NCI-H1092 (cell line): ENCODE data around the gene BHLHE41.

ENCODE experiments used
- DNase-seq: peaks from one replicate; lab custom pipeline; 2025; lab: John Stamatoyannopoulos, UW

The BHLHE41 gene

DNA sequence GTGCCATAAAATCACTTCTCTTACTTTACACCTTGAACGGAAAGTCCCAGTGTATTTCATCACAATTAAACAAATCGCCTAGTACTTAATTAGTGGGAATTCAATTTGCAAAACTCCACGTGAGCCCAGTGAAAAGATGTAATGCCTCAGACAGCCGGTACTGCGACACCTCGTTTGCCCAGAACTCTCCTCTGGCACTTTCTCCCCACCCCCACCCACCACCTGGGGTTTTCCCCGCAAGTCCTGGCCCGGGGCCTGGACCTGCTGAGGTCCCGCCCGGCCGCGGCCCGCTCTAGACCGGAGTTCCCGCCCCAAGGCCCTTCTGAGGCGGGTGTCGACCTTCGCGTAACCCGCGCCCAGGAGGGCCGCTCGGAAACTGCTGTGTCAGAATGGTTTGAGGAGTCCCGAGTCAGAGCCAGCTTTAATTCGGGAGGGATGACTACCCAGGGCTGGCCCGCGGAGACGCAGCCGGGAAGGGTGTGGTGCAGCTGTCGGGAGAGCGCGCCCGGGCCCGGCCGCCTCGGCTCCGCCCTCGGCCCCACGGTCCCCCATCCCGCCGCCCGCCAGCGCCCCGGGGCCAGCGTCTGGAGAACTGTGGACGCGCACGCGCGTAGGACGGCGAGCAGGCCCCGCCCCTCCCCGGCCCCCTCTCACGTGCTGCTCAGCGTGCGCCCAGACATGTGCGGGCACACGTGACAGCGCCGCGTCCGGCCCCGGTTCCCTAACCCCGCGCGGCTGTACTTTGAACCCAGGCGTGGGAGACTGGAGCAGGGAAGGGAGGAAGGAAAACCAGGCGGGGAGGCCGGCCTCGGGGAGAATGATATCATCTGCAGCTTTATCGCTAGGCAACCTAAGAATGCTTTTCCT is 10.8 kb downstream of the BHLHE41 start:
- no peak for DNase-seq

DNA sequence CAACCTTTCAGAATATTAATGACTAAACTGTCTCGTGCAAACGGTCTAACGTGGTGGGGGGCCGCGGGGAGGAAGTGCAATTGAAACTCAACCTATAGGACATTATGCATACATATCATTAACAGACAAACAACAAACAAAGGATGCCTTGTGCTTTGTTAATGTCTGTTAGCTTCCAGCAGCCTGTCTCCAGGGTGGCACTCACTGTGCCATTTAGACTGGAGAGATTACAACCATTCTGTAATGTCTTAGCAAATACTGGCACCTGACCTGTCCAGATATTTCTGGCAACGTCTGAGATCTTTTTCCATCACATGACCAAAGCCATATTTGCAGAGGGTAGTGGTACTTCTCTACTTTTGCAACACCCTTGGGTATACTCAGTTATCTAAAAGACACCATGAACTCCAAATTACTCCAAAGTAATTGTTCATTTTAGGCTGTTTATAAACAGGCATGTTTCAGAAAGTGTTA is 11.6 kb downstream of the BHLHE41 start:
- DNase-seq: no peak

DNA sequence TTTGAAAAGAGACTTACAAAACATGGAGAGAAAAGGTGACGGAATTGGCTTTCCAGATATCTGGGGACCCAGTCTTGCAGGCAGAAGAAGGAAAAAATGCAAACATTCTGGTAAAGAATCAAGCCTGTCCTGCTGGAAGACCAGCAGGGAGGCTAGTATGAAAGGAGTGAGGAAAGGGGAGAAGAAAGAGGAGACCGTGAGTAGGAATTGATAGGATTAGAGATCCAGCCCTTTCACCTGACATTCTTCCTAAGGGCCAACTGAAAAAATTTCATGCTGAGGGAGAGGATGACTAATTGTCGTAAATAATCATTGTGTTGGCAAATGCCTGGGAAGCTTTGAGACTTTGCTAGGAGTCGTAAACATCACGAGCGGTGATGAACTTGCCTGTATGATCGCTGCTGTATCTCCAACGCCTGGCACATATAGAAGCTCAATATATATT is 12.1 kb downstream of the BHLHE41 start:
- DNase-seq: no peak

DNA sequence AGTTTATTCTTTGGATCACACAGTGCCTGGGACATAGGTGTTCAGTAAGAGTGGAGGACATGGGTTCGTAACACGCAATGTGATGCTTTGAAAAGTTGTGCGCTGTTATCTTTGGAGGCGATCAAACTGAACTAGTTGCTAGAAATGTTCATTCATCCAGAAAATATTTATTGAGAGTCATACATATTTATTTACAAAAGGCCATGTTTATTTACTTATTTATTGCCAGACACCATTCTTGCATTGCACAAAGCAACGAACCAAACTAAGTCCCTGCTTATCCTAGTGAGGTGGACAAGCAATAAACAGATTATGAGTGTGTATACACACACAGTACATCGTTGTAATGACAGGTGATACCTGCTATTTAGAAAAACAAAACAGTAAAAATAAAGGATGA is 12.6 kb downstream of the BHLHE41 start:
- no peak for DNase-seq

DNA sequence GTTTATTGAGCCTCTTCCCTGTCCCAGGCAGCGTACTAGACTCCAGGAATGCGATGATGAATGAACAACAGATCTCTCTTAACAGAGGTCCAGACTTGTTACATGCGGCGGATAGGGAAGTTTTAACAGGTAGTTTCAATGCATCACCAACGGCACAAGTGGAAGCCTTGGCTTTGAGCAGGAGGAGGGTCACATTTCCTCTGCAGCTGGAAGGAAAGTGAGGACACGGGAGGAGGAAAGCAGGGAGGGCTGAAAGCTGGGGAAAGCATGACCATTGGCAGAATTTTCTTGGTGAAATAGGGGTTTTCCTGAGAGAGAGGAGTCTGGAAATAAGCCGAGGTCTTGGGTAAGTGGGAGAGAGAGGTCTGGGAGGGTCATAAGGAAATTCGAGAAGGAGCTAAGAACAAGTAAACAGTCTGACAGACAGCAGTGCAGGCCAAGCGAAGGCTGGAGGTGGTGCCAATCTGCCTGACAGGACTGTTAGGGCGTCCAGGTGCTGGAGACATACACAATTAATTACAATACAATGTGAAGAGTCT is 15.4 kb downstream of the BHLHE41 start:
- no peak for DNase-seq

DNA sequence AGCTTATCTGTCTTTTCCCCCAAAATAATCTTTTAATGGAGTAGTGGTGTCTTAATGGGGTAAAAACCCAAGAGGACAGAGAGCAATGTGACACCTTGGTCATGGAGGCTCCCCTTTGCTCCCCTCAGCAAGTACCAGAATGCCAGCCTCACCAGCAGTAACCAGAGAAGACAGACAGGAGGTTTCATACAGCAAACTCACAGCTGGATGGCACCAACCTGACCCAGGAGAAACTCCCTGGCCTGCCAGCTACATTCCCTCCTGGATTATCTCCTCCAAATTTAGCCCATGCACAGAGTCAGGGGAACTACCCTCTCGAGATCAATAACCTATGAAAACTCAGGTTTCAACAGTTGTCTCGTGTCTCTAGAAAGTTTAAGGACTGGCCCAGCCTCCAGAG is 15.9 kb downstream of the BHLHE41 start:
- DNase-seq: no peak

DNA sequence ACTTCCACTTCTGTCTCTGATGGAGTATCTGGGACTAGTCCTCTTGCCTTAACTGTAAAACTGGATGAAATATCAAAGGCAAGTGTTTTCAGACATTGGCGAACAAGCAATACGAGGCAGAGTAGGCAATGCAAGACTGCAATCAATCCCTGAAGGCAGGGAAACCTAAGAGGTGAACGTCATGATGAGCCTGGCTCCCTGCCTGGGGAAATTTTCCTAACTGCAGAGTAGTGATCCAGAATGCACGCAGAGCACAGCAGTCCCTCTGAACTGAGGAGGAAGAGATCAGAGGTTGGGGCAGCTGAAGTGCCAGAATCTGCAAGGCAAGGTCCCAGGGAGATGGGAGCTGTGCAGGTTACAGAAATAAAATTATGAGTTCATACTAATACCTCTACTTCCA is 18.5 kb downstream of the BHLHE41 start:
- DNase-seq: no peak

DNA sequence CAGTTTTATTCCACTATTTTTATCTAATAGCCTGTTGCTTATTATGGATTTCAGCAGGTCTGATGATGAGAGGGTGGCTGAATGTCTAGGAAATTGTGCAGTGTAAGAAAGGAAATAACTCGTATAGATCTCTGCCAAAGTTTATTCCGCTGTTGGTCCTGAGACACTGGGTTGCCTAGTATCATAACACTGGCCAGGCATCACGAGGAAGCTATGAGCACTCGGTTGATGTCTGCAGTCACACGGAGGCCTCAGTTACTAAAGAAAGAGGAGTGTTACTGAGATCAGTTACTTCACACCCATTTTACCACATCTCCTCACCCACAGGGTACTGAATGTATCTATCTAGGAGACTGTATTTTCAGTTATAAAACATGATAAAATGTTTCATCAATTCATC is 21.9 kb downstream of the BHLHE41 start:
- no peak for DNase-seq

DNA sequence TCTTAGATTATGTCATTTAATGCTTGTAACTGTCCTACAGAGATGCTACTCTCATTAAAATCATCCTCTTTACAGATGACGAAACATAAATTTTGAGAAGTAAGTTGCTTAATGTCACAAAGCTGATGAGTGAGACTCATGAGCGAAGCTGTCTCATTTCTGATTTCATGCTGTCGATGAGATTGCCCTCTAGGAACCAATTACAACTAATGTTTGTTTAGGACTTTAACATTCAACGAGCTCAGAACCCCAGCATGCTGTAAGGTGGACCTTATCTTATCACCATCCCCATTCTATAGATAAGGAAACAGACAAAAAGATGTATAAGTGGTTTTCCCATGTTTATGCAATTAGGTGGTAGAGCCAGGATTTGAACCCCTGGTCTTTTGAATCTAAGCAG is 23.1 kb downstream of the BHLHE41 start:
- DNase-seq: no peak

DNA sequence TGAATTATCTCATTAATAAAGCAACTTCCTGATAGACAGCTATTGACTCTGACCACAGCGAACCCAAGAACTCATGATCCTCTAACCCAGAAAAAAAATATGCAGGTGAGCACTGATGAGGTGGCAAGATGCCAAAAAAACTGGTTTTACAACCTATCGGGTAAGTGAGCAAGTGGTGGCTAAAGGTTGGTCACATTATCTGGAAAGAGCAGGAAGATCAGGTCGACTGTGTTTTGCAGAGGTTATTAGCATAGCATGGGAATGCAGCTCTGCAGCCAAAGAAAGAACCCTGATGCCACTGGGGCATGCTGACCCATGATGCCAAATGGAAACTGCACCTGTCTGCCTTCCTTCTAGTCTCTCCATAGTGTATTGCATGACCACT is 23.5 kb downstream of the BHLHE41 start:
- DNase-seq: no peak

DNA sequence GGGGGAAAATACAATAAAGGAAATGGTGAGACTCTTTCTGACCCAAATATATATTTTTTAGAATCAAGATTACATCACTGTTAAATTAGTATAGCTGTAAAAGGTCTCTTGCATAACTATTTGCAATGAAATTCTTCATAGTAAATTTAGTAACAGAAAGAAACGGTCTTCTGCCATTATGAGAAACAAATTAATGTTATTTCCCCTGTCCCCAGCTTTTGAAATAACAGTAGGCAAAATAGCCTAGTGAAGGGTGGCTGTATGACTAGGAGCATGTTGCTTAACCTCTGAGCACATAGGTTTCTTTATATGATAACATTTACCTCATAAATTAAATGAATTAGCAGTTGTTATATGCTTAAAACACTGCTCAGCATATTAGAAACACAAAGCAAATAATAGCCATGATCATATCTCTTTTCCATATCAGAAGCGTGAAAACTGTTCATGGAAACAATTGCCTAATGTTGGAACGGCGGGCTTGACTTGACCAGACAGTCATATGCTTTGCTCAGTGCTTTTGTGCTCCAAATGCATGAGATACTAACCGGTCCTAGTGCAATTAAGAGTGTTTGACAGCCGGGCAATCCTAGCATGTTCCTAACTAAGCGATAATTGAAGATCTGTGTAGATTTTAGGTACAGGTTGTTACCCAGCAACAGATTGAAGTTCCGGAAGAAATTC is 24.0 kb downstream of the BHLHE41 start:
- no peak for DNase-seq

DNA sequence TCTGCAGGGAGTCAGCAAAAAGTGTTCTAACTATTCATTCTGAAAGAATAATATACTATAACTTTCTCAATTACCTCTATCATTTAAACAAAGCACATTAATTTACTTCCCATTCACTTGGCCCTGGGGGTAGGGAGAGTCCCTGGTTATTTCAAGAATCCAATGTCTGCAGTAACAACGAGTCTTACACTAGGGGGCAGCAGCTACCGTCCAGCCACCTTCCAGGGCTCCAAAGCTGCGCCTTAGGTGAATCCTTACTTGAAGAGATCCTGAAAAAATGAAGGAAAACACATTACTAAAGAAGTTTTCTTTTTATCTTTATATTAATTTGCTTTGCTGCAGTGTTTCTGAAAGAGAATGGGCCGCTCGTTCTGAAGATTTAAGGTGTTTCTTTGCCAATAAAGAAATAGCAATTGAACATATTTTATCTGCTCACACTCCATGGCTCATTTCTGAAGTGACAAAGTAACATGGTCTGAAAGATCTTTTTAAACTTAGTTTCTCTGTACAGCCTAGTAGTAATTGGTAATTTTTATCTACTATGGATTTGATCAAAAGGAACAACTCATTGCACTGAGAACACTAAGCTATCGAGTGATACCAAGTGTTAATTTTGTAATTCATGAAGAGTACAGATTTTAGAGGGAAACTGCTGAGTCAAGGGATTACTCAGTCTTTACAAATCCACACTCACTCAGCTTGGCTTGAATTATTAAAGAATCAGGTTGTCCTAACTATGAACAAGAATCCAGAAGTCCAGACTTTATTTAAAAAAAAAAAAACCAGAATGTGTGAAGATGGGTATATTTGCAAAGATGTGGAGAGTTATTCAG is 27.6 kb downstream of the BHLHE41 start:
- DNase-seq: no peak

DNA sequence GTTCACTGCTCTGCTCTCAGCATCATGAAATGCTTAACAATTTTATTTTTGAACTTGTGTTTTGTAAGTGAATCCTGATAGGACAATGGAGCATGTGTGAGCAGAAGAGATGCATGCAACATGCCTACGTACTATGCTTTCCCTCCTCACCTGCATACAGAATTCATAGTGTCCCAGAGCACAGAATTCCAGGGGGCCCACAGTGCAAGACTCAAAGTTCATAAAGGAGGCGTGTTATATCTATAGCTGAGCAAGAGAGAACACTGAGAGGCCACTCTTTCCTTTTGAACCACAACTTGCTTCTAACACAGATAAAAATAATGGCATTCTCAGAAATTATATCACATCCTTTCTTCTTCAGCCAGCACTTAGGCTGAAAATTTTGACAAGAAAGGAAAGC is 28.8 kb downstream of the BHLHE41 start:
- DNase-seq: no peak

DNA sequence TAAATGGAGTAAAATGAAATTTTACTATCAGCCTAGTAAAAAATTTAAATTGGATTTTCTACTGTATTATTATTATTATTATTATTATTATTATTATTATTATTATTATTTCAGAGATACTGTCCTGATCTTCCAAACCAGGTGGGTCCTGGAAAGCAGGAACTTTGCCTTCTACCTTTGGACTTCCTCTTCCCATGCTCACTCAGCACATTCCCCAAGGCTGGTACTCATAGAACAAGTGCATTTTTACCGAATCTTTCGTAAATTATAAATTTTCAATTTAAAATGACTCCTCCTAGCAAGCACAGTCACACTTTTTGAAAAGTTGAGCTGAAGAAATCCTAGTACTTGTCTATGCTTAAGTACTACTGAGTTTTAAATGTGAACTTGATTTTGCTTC is 29.7 kb downstream of the BHLHE41 start:
- no peak for DNase-seq

DNA sequence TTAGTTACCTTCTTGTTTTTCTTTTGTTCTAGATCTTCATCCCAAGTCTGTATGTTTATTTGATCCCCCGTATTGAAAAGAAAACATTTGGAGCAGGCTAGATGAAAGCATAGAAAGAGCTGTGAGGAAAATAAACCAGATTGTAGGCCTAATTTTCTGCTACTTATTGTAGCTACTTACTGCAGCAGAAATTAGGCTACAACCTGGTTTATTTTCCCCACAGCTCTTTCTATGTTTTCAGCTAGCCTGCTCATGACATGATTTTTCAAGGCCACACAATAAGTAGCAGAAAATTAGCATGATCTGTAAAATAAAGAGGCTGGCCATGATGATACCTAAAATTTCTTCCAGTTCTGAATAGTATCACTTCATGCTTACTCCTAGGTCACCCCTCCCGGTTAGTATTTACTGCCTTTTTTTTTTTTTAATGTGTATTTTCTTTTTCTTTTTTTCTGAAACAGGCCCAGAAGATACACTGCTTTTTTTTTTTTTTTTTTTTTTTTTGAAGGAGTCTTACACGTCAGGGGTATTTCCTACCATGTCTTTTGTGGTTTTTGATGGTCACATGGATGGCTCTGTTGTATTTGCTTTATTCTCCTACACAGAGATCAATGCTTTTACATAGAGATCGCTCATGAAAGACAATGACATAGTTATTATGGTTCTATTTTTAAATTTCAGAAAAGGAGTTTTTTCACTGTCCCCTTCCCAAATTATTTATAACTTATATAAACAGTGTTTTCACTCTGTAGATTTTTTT is 32.3 kb downstream of the BHLHE41 start:
- DNase-seq: no peak

DNA sequence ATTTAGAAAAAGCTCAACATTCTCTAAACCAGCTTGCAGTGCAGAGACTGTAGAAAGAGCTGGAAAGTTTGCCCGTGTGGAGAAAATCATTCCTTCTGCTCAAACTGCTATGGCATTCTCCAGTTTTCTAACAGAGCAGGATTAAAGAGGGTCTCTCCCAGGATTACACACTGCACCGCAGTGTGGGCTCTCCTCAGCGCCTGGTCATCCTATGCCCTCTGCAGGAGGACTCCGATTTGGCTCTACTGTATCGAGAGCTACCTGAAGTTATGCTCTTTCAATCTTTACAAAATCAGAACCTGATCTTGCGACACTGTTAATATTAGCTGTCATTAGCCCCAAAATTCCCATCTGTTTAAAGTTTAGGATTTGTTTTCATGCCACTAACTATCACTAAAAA is 33.0 kb downstream of the BHLHE41 start:
- DNase-seq: no peak

DNA sequence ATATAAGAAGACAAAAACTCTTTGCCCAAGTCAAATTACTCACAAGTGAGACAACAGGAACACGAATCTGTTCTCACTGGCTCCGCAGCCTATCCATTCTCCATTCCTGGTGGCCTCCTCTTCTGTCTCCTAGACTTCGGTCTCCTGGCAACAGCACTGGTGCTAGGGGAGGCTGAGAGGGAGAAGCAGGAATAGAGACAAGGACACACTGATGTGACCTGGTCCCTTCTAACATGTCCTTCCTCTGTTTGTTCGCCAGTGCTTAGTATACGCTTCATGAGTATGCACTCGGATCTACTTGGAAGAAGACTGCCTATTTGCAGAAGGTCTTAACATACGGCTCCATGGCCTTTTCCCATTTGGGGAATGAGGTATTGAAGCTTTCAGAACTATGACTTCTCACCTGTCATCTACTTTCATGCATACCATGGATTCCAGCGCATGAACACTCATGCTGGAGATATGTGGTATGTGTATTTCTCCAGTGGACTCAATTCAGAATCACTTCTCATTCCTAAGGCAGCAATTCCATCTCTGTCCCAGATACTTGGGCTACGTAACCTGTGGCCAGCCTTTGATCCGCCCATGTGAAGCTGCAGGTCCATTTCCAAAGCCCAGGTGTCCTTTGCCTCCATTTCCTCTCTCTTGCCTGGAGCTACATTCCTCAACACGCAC is 33.9 kb downstream of the BHLHE41 start:
- DNase-seq: no peak

DNA sequence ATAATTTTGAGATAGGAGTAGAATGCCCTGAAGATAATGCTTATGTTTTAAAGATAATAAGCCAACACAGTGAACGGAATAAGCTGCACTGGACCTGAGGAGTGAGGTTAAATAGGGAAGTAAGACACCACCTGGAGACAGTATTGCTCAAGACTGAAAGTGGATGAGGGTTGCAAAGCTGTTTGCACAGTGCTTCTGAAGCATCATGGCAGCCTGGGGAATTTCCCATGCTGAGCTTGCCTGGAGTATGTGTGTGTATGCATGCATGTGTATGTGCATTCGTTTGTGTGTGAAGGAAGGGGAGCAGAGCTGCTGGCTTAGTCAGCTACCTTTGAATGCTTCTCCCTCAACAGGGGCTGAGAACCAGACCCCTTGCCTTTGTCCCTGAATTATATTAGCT is 35.8 kb downstream of the BHLHE41 start:
- no peak for DNase-seq

DNA sequence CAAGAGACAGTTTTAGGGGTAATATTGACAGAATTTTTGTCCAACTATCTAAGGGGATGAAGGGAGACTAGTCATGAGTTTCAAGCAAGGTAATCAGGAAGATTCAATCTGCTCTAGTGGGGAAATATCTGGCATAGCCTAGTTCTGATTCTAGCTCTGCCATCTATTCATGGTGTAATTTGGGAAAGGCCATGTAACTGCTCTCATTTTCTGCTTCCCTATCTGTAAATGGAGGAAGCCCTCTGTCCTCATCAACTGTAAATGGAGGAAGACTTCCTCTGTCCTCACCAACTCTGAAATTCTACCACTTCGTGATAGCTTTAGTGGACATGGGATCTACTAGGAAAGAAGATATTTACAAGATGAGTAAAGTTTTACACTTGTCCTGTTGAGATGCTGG is 37.9 kb downstream of the BHLHE41 start:
- no peak for DNase-seq

DNA sequence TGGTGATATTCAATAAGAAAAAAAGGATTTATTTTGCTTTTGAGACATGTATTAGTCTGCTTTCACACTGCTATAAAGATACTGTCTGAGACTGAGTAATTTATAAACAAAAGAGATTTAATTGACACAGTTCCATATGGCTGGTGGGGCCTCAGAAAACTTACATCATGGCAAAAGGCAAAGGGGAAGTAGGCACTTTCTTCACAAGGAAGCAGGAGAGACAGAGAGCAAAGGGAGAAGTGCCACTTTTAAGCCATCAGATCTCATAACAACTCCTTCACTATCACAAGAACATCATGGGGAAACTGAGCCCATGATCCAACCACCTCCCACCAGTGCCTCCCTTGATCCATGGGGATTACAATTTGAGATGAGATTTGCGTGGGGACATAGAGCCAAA is 43.9 kb downstream of the BHLHE41 start:
- no peak for DNase-seq
